Stimulated activated CD8-positive, alpha-beta memory T cell treated with anti-CD3 and anti-CD28 coated beads, Interleukin-4, amount 100 ng/mL, for 48 hours (primary cell): ENCODE measurements around the gene CYP4F22.

Source experiments
- DNase-seq: peaks from one replicate; pipeline ENCODE4 v3.0.0-alpha.2; 2020

Gene CYP4F22

DNA sequence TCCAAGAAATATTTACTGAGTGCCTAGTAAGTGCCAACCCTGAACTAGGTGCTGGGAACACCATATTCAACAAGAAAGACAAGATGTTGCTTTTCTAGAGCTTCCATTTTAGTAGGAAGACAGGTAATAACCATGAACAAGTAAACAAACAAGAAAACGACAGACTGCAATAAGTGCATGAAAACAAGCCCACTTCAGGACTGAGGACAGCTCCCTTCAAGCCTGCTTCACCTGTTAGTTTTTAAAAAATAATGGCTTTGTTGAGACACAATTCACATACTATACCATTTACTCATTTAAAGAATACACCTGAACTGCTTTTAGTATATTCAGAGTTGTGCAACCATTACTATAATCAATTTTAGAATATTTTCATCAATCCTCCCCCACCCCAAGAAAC lies 30.4 kb downstream of the CYP4F22 start:
- DNase-seq, result no peak

DNA sequence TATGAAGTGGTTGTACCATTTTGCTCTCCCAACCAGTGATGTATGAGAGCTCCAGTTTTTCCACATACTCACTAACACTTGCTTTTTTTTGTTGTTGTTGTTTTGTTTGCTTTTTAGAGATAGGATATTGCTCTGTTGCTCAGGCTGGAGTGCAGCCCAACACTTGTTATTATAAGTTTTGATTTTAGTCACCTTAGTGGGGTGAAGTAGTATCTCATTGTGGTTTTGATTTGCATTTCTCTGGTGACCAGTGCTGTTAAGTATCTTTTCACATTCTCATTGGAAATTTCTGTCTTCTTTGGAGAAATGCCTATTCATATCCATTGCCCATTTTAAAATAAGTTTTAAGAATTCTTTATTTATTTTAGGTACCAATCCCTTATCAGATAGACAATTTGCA lies 31.3 kb downstream of the CYP4F22 start:
- no peak for DNase-seq

DNA sequence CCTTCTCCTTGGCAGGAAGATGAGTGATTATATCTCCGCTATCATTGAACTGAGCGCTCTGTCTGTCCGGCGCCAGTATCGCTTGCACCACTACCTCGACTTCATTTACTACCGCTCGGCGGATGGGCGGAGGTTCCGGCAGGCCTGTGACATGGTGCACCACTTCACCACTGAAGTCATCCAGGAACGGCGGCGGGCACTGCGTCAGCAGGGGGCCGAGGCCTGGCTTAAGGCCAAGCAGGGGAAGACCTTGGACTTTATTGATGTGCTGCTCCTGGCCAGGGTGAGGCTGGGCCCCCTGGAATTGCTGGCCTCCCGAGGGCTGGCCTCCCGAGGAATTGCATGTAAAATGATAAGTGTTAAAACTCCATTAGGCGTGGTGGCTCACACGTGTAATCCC lies 32.1 kb downstream of the CYP4F22 start:
- DNase-seq, result no peak

DNA sequence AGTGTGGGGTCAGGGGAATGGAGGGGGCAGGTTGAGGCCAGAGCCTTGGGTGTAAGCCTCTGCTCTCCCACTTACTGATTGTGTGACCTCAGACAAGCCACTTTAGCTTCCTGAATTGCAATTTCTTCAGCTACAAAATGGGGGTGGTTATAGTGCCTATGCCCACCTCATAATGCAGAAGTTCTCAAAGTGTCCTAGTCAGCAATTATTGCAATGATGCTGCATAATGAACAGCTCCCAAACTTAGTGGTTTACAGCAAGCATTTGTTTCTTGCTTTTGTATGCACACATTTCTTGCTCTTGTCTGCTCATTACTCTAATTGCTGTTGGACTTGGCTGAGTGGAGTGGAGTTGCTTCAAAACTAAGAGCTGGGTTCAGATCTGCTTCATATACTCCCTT lies 36.0 kb downstream of the CYP4F22 start:
- no peak for DNase-seq

DNA sequence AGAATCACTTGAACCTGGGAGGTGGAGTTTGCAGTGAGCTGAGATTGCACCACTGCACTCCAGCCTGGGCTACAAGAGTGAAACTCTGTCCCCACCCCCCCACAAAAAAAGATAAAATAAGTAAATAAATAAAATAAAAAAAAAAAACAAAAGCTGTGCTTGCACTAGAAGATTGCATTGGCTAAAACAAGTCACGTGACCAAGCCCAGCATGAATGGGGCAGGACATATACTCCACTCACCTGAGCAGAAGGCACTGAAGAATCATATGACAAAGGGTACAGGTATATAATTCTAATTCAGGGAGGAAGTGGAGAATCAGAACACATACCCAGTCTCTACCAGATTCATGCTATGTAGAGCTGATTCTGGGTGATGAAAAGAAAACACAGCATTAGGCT lies 36.6 kb downstream of the CYP4F22 start:
- DNase-seq, result no peak

DNA sequence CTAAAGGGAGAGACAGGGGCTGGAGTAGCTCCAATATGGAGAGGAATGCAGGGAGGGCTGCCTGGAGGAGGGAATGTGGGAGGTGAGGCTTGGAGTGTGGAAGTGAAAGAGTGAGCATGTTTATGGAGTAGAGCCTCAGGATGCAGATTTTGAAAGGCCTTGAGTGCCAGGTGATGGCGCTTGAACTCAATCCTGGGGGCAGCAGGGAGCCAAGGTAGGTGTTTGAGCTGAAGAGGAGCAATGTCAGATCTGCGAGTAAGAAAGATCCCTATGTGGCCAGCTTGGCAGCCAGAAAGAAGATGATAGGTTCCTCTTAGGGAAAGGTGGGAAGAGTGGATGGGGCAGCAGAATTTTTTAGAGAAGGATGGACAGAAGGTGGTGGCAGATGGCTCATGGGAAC lies 40.3 kb downstream of the CYP4F22 start:
- no peak for DNase-seq

DNA sequence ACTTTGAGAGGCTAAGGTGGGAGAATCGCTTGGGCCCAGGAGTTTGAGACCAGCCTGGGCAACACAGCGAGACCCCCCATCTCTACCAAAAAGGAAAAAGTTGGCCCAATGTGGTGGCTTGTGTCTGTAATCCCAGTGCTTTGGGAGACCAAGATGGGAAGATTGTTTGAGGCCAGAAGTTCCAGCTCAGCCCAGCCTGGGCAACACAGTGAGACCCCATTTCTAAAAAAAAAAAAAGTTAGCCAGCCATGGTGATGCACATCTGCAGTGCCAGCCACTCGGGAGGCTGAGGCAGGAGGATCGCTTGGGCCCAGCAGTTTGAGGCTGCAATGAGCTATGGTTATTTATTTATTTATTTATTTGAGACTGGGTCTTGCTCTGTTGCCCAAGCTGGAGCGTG lies 41.3 kb downstream of the CYP4F22 start:
- no peak for DNase-seq

DNA sequence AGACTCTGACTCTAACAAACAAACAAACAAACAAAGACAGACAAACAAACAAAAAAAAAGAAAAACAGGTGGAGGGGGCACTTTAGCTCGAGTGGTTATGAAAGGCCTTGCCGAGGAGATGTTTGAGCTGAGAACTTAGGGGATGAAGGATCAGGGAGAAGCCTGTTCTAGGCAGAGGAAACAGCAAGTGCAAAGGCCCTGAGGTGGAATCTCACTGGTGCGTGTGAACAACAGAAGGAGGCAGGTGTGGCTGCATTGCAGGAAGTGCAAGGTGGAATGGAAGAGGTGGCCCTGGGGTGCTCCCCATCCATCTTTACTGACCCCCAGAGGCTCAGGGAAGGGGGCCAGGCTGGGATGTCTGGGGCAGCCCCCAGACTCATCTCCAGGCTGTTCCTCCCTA lies 41.9 kb downstream of the CYP4F22 start:
- DNase-seq, result no peak

DNA sequence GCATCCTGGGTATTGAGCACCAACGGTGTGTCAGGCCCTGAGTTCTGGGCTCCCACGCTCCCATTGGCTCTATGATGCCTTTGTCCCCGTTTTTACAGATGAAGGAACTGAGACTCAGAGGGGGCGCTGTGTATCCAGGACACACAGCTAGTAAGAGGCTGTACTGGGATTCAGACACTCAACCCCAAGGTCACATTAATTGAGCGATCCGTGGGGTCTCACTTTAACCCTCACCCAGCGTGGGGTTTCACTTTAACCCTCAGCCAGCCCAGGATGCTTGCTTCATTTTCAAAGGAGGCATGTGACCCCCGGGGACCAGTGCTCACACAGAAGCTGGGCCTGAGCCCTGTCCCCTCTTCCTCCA lies 42.6 kb downstream of the CYP4F22 start:
- no peak for DNase-seq

DNA sequence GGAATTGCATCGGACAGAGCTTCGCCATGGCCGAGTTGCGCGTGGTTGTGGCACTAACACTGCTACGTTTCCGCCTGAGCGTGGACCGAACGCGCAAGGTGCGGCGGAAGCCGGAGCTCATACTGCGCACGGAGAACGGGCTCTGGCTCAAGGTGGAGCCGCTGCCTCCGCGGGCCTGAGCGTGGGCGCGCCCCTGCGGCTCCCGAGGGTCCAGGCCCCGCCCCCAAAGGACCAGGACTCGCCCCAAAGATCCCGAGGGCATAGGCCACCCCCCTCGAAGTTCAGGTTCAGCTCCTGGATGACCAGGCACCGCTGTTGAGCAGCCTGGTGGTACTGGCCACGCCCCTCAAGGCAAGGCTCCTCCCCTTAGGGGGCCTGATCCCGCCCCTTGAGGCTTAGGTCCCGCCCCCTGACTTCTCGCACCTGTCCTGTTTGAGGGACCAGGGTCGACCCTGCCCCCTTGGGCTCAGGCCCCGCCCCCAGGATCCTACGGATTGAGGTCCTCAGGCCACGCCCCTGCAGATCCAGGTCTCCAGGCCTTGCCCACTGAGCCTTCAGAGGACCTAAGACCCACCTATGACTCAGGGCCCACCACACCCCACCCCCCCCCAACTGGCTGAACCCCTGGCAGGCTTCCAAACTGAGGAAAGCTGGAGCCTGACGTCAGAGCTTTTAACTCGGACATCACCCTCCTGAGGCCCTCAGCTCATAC lies 43.1 kb downstream of the CYP4F22 start:
- DNase-seq, result peak; percentile 87

DNA sequence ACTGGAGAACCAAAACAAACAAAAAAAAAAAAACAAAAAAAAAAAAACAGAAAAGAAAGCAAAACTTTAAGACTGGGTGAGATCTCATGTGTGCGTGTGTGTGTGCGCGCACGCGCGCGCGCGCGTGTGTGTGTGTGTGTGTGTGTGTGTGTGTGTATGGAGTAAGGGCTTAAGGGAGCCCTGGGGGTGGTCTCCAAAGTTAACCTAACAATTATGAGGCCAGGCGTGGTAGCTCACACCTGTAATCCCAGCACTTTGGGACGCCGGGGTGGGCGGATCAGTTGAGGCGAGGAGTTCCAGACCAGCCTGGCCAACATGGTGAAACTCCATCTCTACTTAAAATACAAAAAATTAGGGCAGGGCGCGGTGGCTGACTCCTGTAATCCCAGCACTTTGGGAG lies 46.7 kb downstream of the CYP4F22 start:
- no peak for DNase-seq

DNA sequence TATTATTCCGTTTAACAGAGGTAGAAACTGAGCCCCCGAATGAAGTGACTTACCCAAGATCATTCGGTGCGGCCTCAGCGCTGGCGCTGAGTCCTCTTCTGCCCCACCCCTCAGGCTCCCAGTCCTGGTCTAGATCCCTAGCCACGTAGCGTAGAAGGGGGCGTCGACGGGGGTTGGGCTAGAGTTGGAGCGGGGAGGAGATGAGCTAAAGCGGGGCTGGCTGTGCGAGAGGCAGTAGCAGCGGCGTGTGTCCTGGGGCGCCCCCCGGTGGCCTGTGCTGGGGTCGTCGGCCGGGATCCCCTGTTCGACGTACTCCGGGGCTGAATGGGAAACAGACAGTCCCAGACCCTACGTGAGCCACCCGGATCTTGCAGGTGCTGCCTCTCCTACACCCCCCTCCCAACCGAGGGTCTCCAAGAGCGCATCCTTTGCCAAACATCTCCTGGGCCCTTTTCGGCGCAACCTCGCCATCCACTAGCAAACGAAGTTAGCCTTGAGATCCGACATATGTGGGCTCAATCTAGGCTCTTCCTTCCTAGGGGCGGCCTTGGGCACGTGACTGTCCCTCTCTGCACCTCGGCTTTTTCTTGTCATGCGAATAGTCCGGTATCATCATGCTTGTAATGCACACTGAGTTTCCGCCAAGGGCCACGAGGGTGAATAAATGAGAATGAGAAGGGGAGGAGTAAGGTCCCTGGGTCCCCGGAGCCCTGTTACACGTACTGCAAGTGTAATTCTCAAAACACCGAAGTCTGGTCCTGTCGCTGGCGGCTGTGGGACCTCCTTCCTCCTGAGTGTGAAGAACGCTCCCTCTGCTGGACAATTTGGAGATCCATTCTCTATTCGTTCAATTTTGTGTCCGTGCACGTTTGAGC lies 47.7 kb downstream of the CYP4F22 start:
- DNase-seq, result peak; percentile 100

DNA sequence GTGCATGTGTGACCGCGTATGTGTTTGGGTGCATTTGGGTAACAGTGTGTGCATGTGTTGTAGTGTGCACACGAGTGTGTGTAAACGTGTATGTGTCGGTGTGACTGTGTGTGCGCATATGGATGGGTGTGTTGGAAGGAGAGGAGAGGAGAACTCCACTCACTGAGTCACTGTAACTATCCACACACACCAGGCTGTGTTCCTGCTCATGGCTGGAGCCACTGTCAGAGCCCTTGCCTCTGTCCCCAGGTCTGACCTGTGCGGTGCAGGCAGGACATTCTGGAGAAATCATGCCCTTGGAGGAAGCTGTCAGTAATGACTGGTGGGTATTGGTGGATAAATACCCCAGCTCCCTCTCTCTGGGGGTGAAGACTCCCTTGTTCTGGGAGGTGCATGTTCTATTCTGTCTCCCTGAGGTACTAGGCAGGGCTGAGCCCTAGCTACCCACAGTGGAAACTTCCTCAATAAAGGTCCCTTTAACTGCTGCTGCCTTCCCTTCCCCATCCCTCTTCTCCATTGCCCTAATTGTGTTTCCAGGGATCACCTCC lies 48.4 kb downstream of the CYP4F22 start:
- no peak for DNase-seq

DNA sequence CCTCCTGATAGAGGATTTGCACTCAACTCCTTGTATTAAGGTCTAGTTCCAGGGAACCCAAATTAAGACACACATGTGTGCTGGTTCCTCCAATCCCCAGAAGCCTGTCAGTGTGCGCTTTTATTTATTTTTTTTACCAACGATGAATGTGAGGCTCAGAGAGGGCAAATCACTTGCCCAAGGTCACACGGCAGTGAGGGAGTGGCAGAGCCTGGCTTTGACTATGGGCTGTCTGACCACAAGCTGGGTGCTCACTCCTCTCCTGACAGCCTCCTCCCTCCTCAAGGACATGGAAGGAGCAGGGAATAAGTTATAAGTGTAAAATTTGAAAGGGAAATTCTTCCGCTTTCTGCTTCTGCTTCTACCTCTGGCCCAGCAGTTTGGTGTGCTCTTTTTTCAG lies 48.9 kb downstream of the CYP4F22 start:
- no peak for DNase-seq

DNA sequence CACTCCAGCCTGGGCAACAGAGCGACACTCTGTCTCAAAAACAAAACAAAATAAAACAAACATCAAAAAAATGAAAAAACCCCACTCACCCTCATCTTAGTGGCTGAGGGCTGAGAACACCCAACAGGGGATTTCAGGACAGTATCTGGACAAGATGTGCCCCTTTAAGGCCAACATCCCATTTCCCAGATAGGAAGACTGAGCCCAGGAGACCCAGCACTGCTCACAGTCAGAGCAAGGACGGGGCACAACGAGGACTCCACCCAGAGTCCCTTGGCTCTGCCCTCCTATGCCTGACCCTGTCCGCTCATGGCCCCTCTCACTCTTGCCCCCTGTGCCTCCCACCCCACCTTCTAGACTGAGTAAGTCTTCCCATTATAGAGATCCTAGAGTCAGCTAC lies 53.8 kb downstream of the CYP4F22 start:
- DNase-seq, result no peak

DNA sequence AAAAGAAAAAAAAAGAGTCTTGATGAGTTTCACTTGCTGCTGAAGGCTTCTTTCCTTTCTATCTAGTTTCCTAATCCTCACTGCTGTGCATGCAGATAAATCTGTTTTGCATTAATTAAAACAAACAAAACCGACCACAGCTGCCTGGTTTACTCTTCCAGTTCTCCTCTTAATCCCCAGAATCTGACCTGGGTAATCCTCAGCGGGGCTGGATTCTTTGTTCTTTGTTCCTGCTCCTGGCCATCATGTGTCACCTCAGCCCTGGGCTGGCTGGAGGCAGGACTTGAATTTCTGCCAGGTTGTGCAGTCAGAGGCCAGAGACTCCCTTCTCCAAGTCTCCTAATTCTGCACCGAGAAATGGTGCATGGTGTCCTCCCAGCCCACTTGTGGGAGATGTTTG lies 54.5 kb downstream of the CYP4F22 start:
- DNase-seq, result no peak

DNA sequence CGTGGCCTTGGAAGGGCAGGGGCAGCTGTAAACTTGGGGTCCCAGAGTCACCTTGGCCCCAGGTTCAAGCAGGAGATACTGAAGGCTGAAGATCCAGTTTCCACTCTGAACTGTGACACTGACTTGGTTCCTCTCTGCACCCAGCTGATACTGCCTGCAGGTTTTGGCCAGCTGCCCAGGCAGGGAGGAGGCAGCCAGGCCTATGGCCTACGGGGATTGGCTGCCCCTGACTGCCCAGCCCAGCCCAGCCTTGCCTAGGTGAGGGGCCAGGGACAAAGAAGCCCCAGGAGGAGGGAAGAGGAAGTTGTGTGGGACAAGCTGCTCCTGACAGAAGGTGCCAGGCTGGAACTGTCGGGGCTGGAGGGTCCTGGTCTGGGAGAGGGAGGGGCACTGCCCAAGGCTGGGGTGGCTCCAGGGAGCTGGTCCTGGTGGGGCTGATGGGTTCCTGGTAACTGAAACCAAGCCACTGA lies 55.0 kb downstream of the CYP4F22 start:
- no peak for DNase-seq

DNA sequence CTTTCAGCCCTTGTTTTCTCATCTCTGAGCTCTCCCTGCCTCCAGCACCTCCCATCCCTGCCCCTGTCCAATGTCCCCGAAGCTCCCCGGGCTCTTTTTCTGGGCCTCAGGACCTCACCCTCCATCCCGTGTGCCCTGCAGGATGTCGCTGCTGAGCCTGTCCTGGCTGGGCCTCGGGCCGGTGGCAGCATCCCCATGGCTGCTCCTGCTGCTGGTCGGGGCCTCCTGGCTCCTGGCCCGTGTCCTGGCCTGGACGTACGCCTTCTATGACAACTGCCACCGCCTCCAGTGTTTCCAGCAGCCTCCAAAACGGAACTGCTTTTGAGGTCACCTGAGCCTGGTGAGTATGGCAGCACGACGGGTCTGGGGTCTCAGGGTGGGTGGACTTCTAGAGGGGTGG lies 55.6 kb downstream of the CYP4F22 start:
- DNase-seq, result no peak

DNA sequence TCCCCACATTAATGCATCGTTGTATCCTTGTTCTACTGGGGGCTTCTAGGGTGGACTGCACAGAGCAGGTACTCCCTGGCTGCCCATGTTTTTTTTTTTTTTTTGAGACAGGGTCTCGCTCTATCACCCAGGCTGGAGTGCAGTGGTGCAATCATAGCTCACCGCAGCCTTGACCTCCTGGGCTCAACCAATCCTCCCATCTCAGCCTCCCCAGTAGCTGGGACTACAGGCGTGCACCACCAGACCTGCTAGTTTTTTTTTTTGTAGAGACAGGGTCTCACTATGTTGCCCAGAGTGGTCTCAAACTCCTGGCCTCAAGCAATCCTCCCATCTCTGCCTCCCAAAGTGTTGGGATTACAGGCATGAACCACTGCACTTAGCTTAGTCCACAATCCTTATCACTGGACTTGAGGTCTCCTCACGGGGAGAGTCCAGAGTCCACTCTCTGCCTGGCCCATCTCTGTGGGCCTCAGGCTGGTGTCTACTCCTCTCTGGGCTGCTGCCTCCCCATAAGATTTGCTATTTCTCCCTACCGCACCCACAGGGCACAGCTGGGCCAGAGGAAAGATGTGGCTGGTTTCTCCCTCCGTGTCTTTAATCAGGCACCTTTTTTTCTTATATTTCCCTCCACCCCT lies 56.3 kb downstream of the CYP4F22 start:
- DNase-seq, result no peak

DNA sequence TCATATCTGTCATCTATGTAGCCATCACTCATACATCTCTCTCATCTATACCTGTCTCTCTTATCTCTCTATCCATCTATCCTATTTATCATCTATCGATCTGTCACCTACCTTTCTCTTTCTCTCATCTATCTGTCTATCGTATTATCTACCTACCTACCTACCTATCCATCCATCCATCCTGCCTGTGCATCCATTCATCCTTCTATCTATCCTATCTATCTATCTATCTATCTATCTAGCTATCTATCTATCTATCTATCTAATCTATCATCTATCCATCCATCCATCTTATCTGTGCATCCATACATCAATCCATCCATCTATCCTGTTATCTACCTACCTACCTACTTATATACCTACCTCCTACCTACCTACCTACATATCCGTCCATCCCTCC lies 62.1 kb downstream of the CYP4F22 start:
- no peak for DNase-seq

DNA sequence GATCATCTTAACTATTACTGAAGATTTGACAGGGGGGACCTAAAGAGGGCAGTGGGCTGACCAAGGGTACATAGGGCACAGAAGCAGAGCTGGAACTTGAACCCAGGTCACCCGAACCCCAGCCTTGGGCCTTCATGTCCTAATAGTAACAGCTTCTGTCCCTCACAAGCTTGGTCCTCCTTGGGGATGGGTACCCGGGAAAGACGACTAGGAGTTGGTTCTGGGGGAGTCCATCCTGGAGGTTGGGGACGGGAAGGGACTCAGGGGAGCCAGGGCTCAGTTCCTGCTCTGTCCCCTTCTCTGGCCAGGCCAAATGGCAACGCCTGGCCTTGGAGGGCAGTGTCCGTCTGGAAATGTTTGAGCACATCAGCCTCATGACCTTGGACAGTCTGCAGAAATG lies 67.1 kb downstream of the CYP4F22 start:
- no peak for DNase-seq

DNA sequence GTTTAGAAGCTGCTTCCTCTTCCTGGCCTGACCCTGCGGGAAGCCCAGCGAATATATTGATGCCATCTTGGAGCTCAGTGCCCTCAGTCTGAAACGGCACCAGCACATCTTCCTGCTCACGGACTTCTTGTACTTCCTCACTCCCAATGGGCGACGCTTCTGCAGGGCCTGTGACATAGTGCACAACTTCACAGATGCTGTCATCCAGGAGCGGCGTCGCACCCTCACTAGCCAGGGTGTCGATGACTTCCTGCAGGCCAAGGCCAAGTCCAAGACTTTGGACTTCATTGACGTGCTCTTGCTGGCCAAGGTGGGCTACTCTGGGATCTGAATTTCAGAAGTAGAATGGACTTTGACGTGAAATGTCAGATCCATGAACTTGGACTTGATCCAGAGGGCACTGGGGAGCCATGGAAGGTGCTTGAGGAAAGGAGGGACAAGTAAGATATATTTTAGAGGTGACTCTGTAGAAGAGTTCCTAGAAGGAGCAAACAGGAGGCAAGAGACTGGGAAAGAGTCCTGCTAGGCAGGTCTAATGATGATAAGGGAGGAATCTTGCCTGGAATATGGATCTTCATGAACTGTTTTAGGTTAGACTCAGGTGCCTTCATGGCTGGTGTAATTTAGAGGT lies 68.3 kb downstream of the CYP4F22 start:
- DNase-seq, result no peak

DNA sequence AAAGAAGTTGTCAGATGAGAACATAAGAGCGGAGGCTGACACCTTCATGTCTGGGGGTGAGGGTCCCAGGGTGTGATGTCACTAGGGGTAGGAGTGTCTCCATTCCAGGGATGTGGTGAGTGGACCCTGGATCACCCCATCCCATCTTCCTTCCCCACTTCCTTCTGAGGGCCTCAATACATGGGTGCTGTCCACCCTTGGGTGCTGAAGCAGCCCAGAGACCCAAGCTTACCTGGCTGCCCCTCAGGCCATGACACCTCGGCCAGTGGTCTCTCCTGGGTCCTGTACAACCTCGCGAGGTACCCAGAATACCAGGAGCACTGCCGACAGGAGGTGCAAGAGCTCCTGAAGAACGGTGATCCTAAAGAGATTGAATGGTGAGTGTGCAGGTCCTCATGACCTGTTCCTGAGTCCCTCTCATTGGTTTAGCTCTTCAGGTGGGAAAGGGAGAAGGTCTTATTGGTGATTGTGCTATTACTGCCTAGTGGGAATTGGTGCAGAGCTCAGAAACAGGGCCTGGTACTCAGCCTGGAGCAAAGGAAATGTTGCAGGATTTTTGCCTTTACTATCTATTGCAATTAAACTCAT lies 69.0 kb downstream of the CYP4F22 start:
- DNase-seq, result no peak
